Stimulated activated naive B cell treated with anti-CD40 and anti-IgM and Interleukin-4, amounts not matched to agents 10 μg/mL and 1 μg/mL and 100 μg/mL, for 72 hours (primary cell): ENCODE data around the gene CHD2.

Experiments
- ATAC-seq, 2 donors: fragments of 150-1000 bp; cut with Tn5 transposase; replicated peaks; 2 replicates each; pipeline ENCODE4 v1.10.0; 2021; ENCODE audit warnings: moderate library complexity in 1 of 2
- DNase-seq: peaks from one replicate; pipeline ENCODE4 v3.0.0; 2021
- H3K27ac Mint-ChIP-seq: one replicate; pipeline ENCODE4 v1.8.0; 2022; ENCODE audit warnings: mild to moderate bottlenecking, mixed read lengths
- H3K27me3 Mint-ChIP-seq, 2 donors: one replicate each; pipeline ENCODE4 v1.8.0; 2022; ENCODE audit warnings: mixed read lengths in 2 of 2
- H3K36me3 Mint-ChIP-seq, 2 donors: one replicate each; pipeline ENCODE4 v1.8.0; 2022; ENCODE audit warnings: mixed read lengths in 2 of 2, mild to moderate bottlenecking in 1 of 2
- H3K4me1 Mint-ChIP-seq, 2 donors: one replicate each; pipeline ENCODE4 v1.8.0; 2022; ENCODE audit warnings: mixed read lengths in 2 of 2, mild to moderate bottlenecking in 1 of 2
- H3K4me3 Mint-ChIP-seq, 2 donors: one replicate each; pipeline ENCODE4 v1.8.0; 2022; ENCODE audit warnings: mild to moderate bottlenecking in 2 of 2, mixed read lengths in 2 of 2, moderate library complexity in 1 of 2
- H3K9me3 Mint-ChIP-seq, 2 donors: one replicate each; pipeline ENCODE4 v1.8.0; 2022; ENCODE audit warnings: mixed read lengths in 2 of 2, mild to moderate bottlenecking in 1 of 2

The CHD2 gene

GRCh38 chr15:93044301-93045190 is 144.4 kb downstream of the CHD2 start:
- ATAC-seq, result no peak
- H3K27me3 Mint-ChIP-seq, result peaks cover 27 to 42% of the 10 kb centered on the region in 2 donors
- H3K4me1 Mint-ChIP-seq, result peaks cover 16 to 23% of the 10 kb centered on the region in 2 donors
- peaks cover 2 to 8% of the 10 kb centered on the region in 2 donors for H3K36me3 Mint-ChIP-seq
- H3K9me3 Mint-ChIP-seq, result peaks cover 8% of the 10 kb centered on the region in 2 donors
- no peak for DNase-seq
- no peak overlapping the region for H3K27ac Mint-ChIP-seq
- H3K4me3 Mint-ChIP-seq, result no peak overlapping the region

GRCh38 chr15:93045191-93045785 is 145.2 kb downstream of the CHD2 start:
- peaks cover 16 to 21% of the 10 kb centered on the region in 2 donors for H3K4me1 Mint-ChIP-seq
- no peak overlapping the region for H3K27ac Mint-ChIP-seq
- peaks cover 6 to 8% of the 10 kb centered on the region in 2 donors for H3K9me3 Mint-ChIP-seq
- peaks cover 27 to 47% of the 10 kb centered on the region in 2 donors for H3K27me3 Mint-ChIP-seq
- H3K4me3 Mint-ChIP-seq, result no peak overlapping the region
- ATAC-seq (no peak), DNase-seq (no peak)
- peaks cover 2 to 8% of the 10 kb centered on the region in 2 donors for H3K36me3 Mint-ChIP-seq

GRCh38 chr15:93046120-93046519 is 146.0 kb downstream of the CHD2 start:
- Mint-ChIP-seq H3K27me3 (peaks cover 28 to 48% of the 10 kb centered on the region in 2 donors), H3K27ac (no peak overlapping the region), H3K4me3 (no peak overlapping the region), H3K9me3 (peaks cover 6 to 8% of the 10 kb centered on the region in 2 donors), H3K4me1 (peaks cover 13 to 18% of the 10 kb centered on the region in 2 donors), H3K36me3 (peaks cover 2 to 8% of the 10 kb centered on the region in 2 donors)
- no peak for DNase-seq
- no peak for ATAC-seq

- ATAC-seq (no peak), DNase-seq (no peak)
- peaks cover 2 to 8% of the 10 kb centered on the region in 2 donors for H3K36me3 Mint-ChIP-seq
- no peak overlapping the region for H3K27ac Mint-ChIP-seq
- no peak overlapping the region for H3K4me3 Mint-ChIP-seq
- peaks cover 13 to 18% of the 10 kb centered on the region in 2 donors for H3K4me1 Mint-ChIP-seq
- H3K9me3 Mint-ChIP-seq, result peaks cover 6 to 8% of the 10 kb centered on the region in 2 donors
- H3K27me3 Mint-ChIP-seq, result peaks cover 28 to 48% of the 10 kb centered on the region in 2 donors
Measured at GRCh38 chr15:93046721-93047120, 146.6 kb downstream of the CHD2 start.

GRCh38 chr15:93047621-93048425 is 147.7 kb downstream of the CHD2 start:
- Mint-ChIP-seq H3K27me3 (peaks cover 28 to 48% of the 10 kb centered on the region in 2 donors), H3K36me3 (peaks cover 2 to 8% of the 10 kb centered on the region in 2 donors), H3K4me3 (no peak overlapping the region), H3K27ac (no peak overlapping the region), H3K9me3 (peaks cover 6 to 8% of the 10 kb centered on the region in 2 donors), H3K4me1 (peaks cover 13 to 18% of the 10 kb centered on the region in 2 donors)
- DNase-seq (no peak), ATAC-seq (peak; percentile 54 to 62)

- H3K4me1 Mint-ChIP-seq, result peaks cover 13 to 18% of the 10 kb centered on the region in 2 donors
- DNase-seq (no peak), ATAC-seq (no peak)
- H3K36me3 Mint-ChIP-seq, result peaks cover 2 to 8% of the 10 kb centered on the region in 2 donors
- peaks cover 6 to 8% of the 10 kb centered on the region in 2 donors for H3K9me3 Mint-ChIP-seq
- no peak overlapping the region for H3K27ac Mint-ChIP-seq
- H3K27me3 Mint-ChIP-seq, result peaks cover 28 to 43% of the 10 kb centered on the region in 2 donors
- no peak overlapping the region for H3K4me3 Mint-ChIP-seq
Measured at GRCh38 chr15:93048426-93048721, 148.2 kb downstream of the CHD2 start.

GRCh38 chr15:93048759-93049161 is 148.6 kb downstream of the CHD2 start:
- no peak overlapping the region for H3K27ac Mint-ChIP-seq
- H3K4me3 Mint-ChIP-seq, result no peak overlapping the region
- H3K4me1 Mint-ChIP-seq, result peaks cover 12 to 18% of the 10 kb centered on the region in 2 donors
- DNase-seq, result no peak
- ATAC-seq, result no peak
- H3K27me3 Mint-ChIP-seq, result peaks cover 28 to 42% of the 10 kb centered on the region in 2 donors
- H3K9me3 Mint-ChIP-seq, result peaks cover 6 to 8% of the 10 kb centered on the region in 2 donors
- H3K36me3 Mint-ChIP-seq, result peaks cover 2 to 8% of the 10 kb centered on the region in 2 donors

- Mint-ChIP-seq H3K27me3 (peaks cover 28 to 42% of the 10 kb centered on the region in 2 donors), H3K4me1 (peaks cover 11 to 18% of the 10 kb centered on the region in 2 donors), H3K4me3 (no peak overlapping the region), H3K27ac (no peak overlapping the region), H3K36me3 (peaks cover 2 to 8% of the 10 kb centered on the region in 2 donors), H3K9me3 (peaks cover 6 to 8% of the 10 kb centered on the region in 2 donors)
- ATAC-seq (no peak), DNase-seq (no peak)
Measured at GRCh38 chr15:93049233-93049632, 149.1 kb downstream of the CHD2 start.

GRCh38 chr15:93049914-93050578 is 149.9 kb downstream of the CHD2 start:
- DNase-seq (no peak), ATAC-seq (no peak)
- H3K36me3 Mint-ChIP-seq, result peaks cover 2 to 8% of the 10 kb centered on the region in 2 donors
- H3K4me1 Mint-ChIP-seq, result peaks cover 11 to 18% of the 10 kb centered on the region in 2 donors
- H3K27ac Mint-ChIP-seq, result no peak overlapping the region
- H3K9me3 Mint-ChIP-seq, result peaks cover 6 to 8% of the 10 kb centered on the region in 2 donors
- peaks cover 28 to 42% of the 10 kb centered on the region in 2 donors for H3K27me3 Mint-ChIP-seq
- H3K4me3 Mint-ChIP-seq, result no peak overlapping the region

GRCh38 chr15:93050648-93051047 is 150.5 kb downstream of the CHD2 start:
- no peak for ATAC-seq
- Mint-ChIP-seq H3K27me3 (peaks cover 28 to 42% of the 10 kb centered on the region in 2 donors), H3K9me3 (peaks cover 5 to 8% of the 10 kb centered on the region in 2 donors), H3K36me3 (peaks cover 2 to 8% of the 10 kb centered on the region in 2 donors), H3K4me1 (peaks cover 11 to 18% of the 10 kb centered on the region in 2 donors), H3K4me3 (no peak overlapping the region), H3K27ac (no peak overlapping the region)
- DNase-seq, result no peak

- Mint-ChIP-seq H3K27ac (no peak overlapping the region), H3K9me3 (peaks cover under 1 to 1% of the 10 kb centered on the region in 2 donors), H3K4me1 (peaks cover 11 to 18% of the 10 kb centered on the region in 2 donors), H3K4me3 (no peak overlapping the region), H3K27me3 (peaks cover 25 to 37% of the 10 kb centered on the region in 2 donors), H3K36me3 (peaks cover 1 to 3% of the 10 kb centered on the region in 2 donors)
- ATAC-seq, result no peak
- DNase-seq, result no peak
Measured at GRCh38 chr15:93051236-93052089, 151.3 kb downstream of the CHD2 start.

GRCh38 chr15:93052090-93052879 is 152.2 kb downstream of the CHD2 start:
- H3K4me3 Mint-ChIP-seq, result no peak overlapping the region
- H3K27ac Mint-ChIP-seq, result no peak overlapping the region
- H3K36me3 Mint-ChIP-seq, result no peaks in the 10 kb centered on the region
- H3K9me3 Mint-ChIP-seq, result no peaks in the 10 kb centered on the region
- H3K27me3 Mint-ChIP-seq, result peaks cover 22 to 42% of the 10 kb centered on the region in 2 donors
- DNase-seq, result no peak
- H3K4me1 Mint-ChIP-seq, result peaks cover 11 to 18% of the 10 kb centered on the region in 2 donors
- no peak for ATAC-seq
